Hepatocyte (in vitro differentiated cells): ENCODE data around the gene PPP2R5C.

Experiments
- CTCF ChIP-seq: fragments of 200-600 bp; sonication (generic); IDR thresholded peaks from 2 replicates; pipeline ENCODE4 v1.5.1; 2016; ENCODE audit warnings: antibody characterized with exemption, mild to moderate bottlenecking; ENCODE audit not compliant: poor library complexity
- EZH2 ChIP-seq: fragments of 200-600 bp; sonication (generic); IDR thresholded peaks from 2 replicates; pipeline ENCODE4 v1.6.1; 2016; ENCODE audit warnings: antibody characterized with exemption, mild to moderate bottlenecking, borderline replicate concordance
- EZH2phosphoT487 ChIP-seq: fragments of 200-600 bp; sonication (generic); IDR thresholded peaks from one replicate; pipeline ENCODE4 v1.6.1; 2018; ENCODE audit warnings: antibody characterized with exemption, mild to moderate bottlenecking, low read depth, moderate library complexity; ENCODE audit not compliant: unreplicated experiment, severe bottlenecking

DNA sequence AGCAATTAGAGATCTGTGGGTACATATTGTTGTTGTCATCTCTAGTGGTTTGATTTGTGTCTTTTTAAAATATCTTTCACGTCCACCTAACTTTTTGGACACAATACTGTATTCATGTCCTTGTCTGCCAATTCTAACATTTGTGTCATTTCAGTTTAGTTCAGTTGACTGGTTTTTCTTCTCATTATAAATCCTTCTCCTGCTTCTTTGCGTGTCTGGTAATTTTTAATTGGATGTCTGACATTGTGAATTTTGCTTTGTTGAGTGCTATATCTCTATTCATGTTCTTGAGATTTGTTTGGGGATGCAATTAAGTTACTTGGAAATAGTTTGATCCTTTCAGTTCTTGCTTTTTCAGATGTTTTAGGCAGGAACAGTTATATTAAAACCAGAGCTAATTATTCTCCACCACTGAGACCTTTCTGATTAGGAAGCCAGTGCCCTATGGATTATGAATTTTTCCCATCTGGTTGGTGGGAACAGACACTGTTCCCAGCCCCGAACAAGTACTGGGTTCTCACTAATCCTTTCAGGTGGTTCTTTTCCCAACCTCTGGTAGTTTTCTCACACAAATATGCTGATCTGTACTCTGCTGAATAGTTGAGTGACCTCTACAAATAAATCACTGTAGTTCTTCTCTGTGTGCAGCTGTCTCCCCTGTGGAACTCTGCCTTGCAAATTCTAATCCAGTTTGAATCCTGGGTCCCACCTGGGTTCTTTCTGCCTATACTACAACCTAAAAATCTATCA, 111.7 kb downstream of the PPP2R5C start:
- TF ChIP-seq CTCF: no peak
- no peak for TF ChIP-seq EZH2
- no peak for TF ChIP-seq EZH2phosphoT487
